Vagina (tissue), 2 donors: ENCODE results near the gene PACS1. TPM values are rescaled to one million over a fixed set of nuclear protein-coding genes. Genes with fewer than 3 reads are reported as not detected.

Experiments used
- DNase-seq, 2 donors: peaks; one replicate each; pipeline ENCODE4 v3.0.0-alpha.2; 2017; ENCODE audit errors: extremely low spot score in 2 of 2
- H3K27ac ChIP-seq: fragments of 200-600 bp; sonication (generic); one replicate; pipeline ENCODE4 v1.5.1; 2019
- H3K27me3 ChIP-seq: fragments of 200-600 bp; sonication (generic); one replicate; pipeline ENCODE4 v1.5.1; 2019
- H3K36me3 ChIP-seq, 2 donors: fragments of 200-600 bp; sonication (generic); one replicate each; pipeline ENCODE4 v1.5.1; 2017 to 2019
- H3K4me1 ChIP-seq: fragments of 200-600 bp; sonication (generic); one replicate; pipeline ENCODE4 v1.5.1; 2019
- H3K4me3 ChIP-seq, 2 donors: fragments of 200-600 bp; sonication (generic); 1 replicate in 1 of 2; 2 replicates in 1 of 2; pipeline ENCODE4 v1.5.1; 2016 to 2019
- H3K9me3 ChIP-seq: fragments of 200-600 bp; sonication (generic); one replicate; pipeline ENCODE4 v1.5.1; 2019
- CTCF ChIP-seq, 3 experiments: fragments of 450-650 bp in 2 of 3; fragments of 200-600 bp in 1 of 3; sonication (generic) in 1 of 3; IDR thresholded peaks; one replicate each; pipeline ENCODE4 v1.5.1; 2017 to 2019; ENCODE audit warnings: antibody characterized with exemption in 3 of 3, mild to moderate bottlenecking in 2 of 3, moderate library complexity in 2 of 3
- POLR2A ChIP-seq, 2 donors: fragments of 450-650 bp; IDR thresholded peaks; one replicate each; pipeline ENCODE4 v1.6.1; 2017; ENCODE audit warnings: antibody characterized with exemption in 2 of 2, mild to moderate bottlenecking in 2 of 2, moderate library complexity in 2 of 2
- POLR2AphosphoS5 ChIP-seq, 2 donors: sonication (generic); formaldehyde crosslinking; IDR thresholded peaks; one replicate each; pipeline ENCODE4 v1.9.0; 2017; ENCODE audit warnings: antibody characterized with exemption in 2 of 2, mild to moderate bottlenecking in 2 of 2, low read depth in 1 of 2; ENCODE audit not compliant: insufficient read depth in 1 of 2
- intact Hi-C: fragments of 100-400 bp; cut with DNase I; formaldehyde crosslinking; loops from one replicate; pipeline ENCODE4 v1.15.1; 2023
- total RNA-seq: library from RNA; depleted of rRNA; stranded (reverse); fragments of >200 nt; gene quantifications from one replicate; pipeline ENCODE4 v1.2.3, GENCODE V29; 2016

The PACS1 gene
- total RNA-seq, 1 donor from 2014 or later, result 66.0 TPM

- no peaks in the 10 kb centered on the region for H3K4me1 ChIP-seq
- intact Hi-C loops, result no loop called here
- H3K27ac ChIP-seq, result no peak overlapping the region
- no peak for TF ChIP-seq POLR2A (IDR thresholded peaks at IDR 0.05)
- TF ChIP-seq CTCF (IDR thresholded peaks at IDR 0.05), result no peak
- TF ChIP-seq POLR2AphosphoS5 (IDR thresholded peaks at IDR 0.05; ENCODE audit: insufficient read depth in 1 of 2, low read depth in 1 of 2), result no peak
- no peak overlapping the region for H3K4me3 ChIP-seq
- H3K36me3 ChIP-seq, result no peaks in the 10 kb centered on the region
- no peaks in the 10 kb centered on the region for H3K9me3 ChIP-seq
- DNase-seq, result no peak
- no peaks in the 10 kb centered on the region for H3K27me3 ChIP-seq
Measured at GRCh38 chr11:66187453-66187852, 117.4 kb downstream of the PACS1 start.

- TF ChIP-seq CTCF (IDR thresholded peaks at IDR 0.05) (no peak), POLR2A (IDR thresholded peaks at IDR 0.05) (no peak), POLR2AphosphoS5 (IDR thresholded peaks at IDR 0.05; ENCODE audit: insufficient read depth in 1 of 2, low read depth in 1 of 2) (no peak)
- intact Hi-C loops, result no loop called here
- Histone ChIP-seq H3K36me3 (peaks cover 0 to 3% of the 10 kb centered on the region in 2 donors), H3K9me3 (no peaks in the 10 kb centered on the region), H3K4me3 (no peak overlapping the region), H3K4me1 (no peaks in the 10 kb centered on the region), H3K27me3 (no peaks in the 10 kb centered on the region), H3K27ac (no peak overlapping the region)
- no peak for DNase-seq
Measured at GRCh38 chr11:66188580-66188979, 118.5 kb downstream of the PACS1 start.

- no peak overlapping the region for H3K27ac ChIP-seq
- TF ChIP-seq POLR2AphosphoS5 (IDR thresholded peaks at IDR 0.05; ENCODE audit: insufficient read depth in 1 of 2, low read depth in 1 of 2) (no peak), POLR2A (IDR thresholded peaks at IDR 0.05) (no peak), CTCF (IDR thresholded peaks at IDR 0.05) (no peak)
- intact Hi-C loops, result no loop called here
- H3K9me3 ChIP-seq, result no peaks in the 10 kb centered on the region
- H3K4me3 ChIP-seq, result no peak overlapping the region
- DNase-seq, result no peak
- H3K4me1 ChIP-seq, result no peaks in the 10 kb centered on the region
- H3K36me3 ChIP-seq, result peaks cover 0 to 9% of the 10 kb centered on the region in 2 donors
- H3K27me3 ChIP-seq, result no peaks in the 10 kb centered on the region
Measured at GRCh38 chr11:66189031-66189745, 119.1 kb downstream of the PACS1 start.

GRCh38 chr11:66190786-66191185, 120.7 kb downstream of the PACS1 start:
- no peak for DNase-seq
- TF ChIP-seq POLR2AphosphoS5 (IDR thresholded peaks at IDR 0.05; ENCODE audit: insufficient read depth in 1 of 2, low read depth in 1 of 2), result no peak
- TF ChIP-seq CTCF (IDR thresholded peaks at IDR 0.05), result no peak
- no peak for TF ChIP-seq POLR2A (IDR thresholded peaks at IDR 0.05)
- Histone ChIP-seq H3K27ac (no peak overlapping the region), H3K4me3 (no peak overlapping the region), H3K27me3 (no peaks in the 10 kb centered on the region), H3K4me1 (no peaks in the 10 kb centered on the region), H3K36me3 (peaks cover 0 to 17% of the 10 kb centered on the region in 2 donors), H3K9me3 (no peaks in the 10 kb centered on the region)
- intact Hi-C loops, result no loop called here

GRCh38 chr11:66192181-66192863, 122.2 kb downstream of the PACS1 start:
- H3K27me3 ChIP-seq, result no peaks in the 10 kb centered on the region
- H3K4me1 ChIP-seq, result no peaks in the 10 kb centered on the region
- intact Hi-C loops, result no loop called here
- H3K36me3 ChIP-seq, result peaks cover 0 to 17% of the 10 kb centered on the region in 2 donors
- H3K27ac ChIP-seq, result no peak overlapping the region
- TF ChIP-seq POLR2AphosphoS5 (IDR thresholded peaks at IDR 0.05; ENCODE audit: insufficient read depth in 1 of 2, low read depth in 1 of 2), result no peak
- no peak for TF ChIP-seq POLR2A (IDR thresholded peaks at IDR 0.05)
- TF ChIP-seq CTCF (IDR thresholded peaks at IDR 0.05), result no peak
- DNase-seq, result no peak
- no peaks in the 10 kb centered on the region for H3K9me3 ChIP-seq
- H3K4me3 ChIP-seq, result no peak overlapping the region
